Fibroblast of lung (primary cell): ENCODE measurements around the gene FCHO1. TPM values are rescaled to one million over a fixed set of nuclear protein-coding genes. Genes with fewer than 3 reads are reported as not detected.

Experiments used
- DNase-seq, 2 donors: peaks; one replicate each; pipeline versions ENCODE4 v3.0.0 to v3.0.0-alpha.2; 2010; ENCODE audit warnings: low read depth in 2 of 2
- H2AFZ ChIP-seq: 2 replicates; pipeline ENCODE4 v1.5.1; 2012; ENCODE audit warnings: low read length, control low read depth, inconsistent platforms
- H3K27ac ChIP-seq: 2 replicates; pipeline ENCODE4 v1.5.1; 2011; ENCODE audit warnings: low read length, control low read depth; ENCODE audit not compliant: insufficient read depth
- H3K27me3 ChIP-seq: 2 replicates; pipeline ENCODE4 v1.5.1; 2011; ENCODE audit warnings: mild to moderate bottlenecking, low read length; ENCODE audit not compliant: control insufficient read depth, insufficient read depth
- H3K36me3 ChIP-seq: 2 replicates; pipeline ENCODE4 v1.5.1; 2011; ENCODE audit warnings: low read length; ENCODE audit not compliant: control insufficient read depth, insufficient read depth
- H3K4me1 ChIP-seq: 2 replicates; pipeline ENCODE4 v1.5.1; 2011; ENCODE audit warnings: low read length; ENCODE audit not compliant: control insufficient read depth, insufficient read depth; ENCODE audit errors: extremely low read depth
- H3K4me2 ChIP-seq: 2 replicates; pipeline ENCODE4 v1.5.1; 2011; ENCODE audit warnings: low read length, control low read depth; ENCODE audit not compliant: insufficient read depth; ENCODE audit errors: extremely low read depth
- H3K4me3 ChIP-seq, 4 experiments: fragments of 200-600 bp in 1 of 4; sonication (generic) in 1 of 4; replicated peaks in 1 of 4; 2 replicates each; pipeline ENCODE4 v1.5.1; 2011 to 2016; ENCODE audit warnings: low read length in 4 of 4, low read depth in 3 of 4, mild to moderate bottlenecking in 3 of 4, control low read depth in 2 of 4, inconsistent platforms in 1 of 4, mixed read lengths in 1 of 4; ENCODE audit not compliant: insufficient read depth in 1 of 4; ENCODE audit errors: control extremely low read depth in 1 of 4
- H3K79me2 ChIP-seq: 2 replicates; pipeline ENCODE4 v1.5.1; 2012; ENCODE audit warnings: mild to moderate bottlenecking, low read length, inconsistent platforms; ENCODE audit not compliant: control insufficient read depth, insufficient read depth
- H3K9ac ChIP-seq: 2 replicates; pipeline ENCODE4 v1.5.1; 2011; ENCODE audit warnings: mild to moderate bottlenecking, low read length, control low read depth; ENCODE audit not compliant: insufficient read depth
- H3K9me3 ChIP-seq: 2 replicates; pipeline ENCODE4 v1.5.1; 2012; ENCODE audit warnings: low read depth, low read length; ENCODE audit not compliant: control insufficient read depth, insufficient read depth
- H4K20me1 ChIP-seq: 2 replicates; pipeline ENCODE4 v1.5.1; 2011; ENCODE audit warnings: low read length; ENCODE audit not compliant: control insufficient read depth, insufficient read depth; ENCODE audit errors: extremely low read depth
- EZH2 ChIP-seq: IDR thresholded peaks from 2 replicates; pipeline ENCODE4 v1.5.1; 2012; ENCODE audit warnings: low read length, control low read depth, mild to moderate bottlenecking; ENCODE audit errors: missing control alignments
- polyA plus RNA-seq, 2 donors: library from polyadenylated mRNA; depleted of rRNA in 1 of 2; stranded (reverse) in 1 of 2; unstranded in 1 of 2; fragments of >200 nt; gene quantifications; 2 replicates each; pipeline ENCODE4 v1.2.1, GENCODE V29; 2011 to 2012; ENCODE audit warnings: missing spikeins in 1 of 2
- total RNA-seq: library from RNA; depleted of rRNA; stranded (reverse); fragments of >200 nt; gene quantifications from 2 replicates; pipeline ENCODE4 v1.2.1, GENCODE V29; 2014
- TF ChIP-seq, protein P1 (sequence below), 2 donors: IDR thresholded peaks in 1 of 2; conservative IDR thresholded peaks in 1 of 2; 1 replicate in 1 of 2; 2 replicates in 1 of 2; pipeline ENCODE4 v1.5.1; 2011 to 2012; ENCODE audit warnings: low read length in 2 of 2, control low read depth in 1 of 2, inconsistent platforms in 1 of 2, low read depth in 1 of 2, mild to moderate bottlenecking in 1 of 2

FCHO1 gene
- total and polyA plus RNA-seq, 2 donors (not counting 1 experiment from before 2014, with no cell fraction given) = 0.07 to 0.33 TPM

DNA sequence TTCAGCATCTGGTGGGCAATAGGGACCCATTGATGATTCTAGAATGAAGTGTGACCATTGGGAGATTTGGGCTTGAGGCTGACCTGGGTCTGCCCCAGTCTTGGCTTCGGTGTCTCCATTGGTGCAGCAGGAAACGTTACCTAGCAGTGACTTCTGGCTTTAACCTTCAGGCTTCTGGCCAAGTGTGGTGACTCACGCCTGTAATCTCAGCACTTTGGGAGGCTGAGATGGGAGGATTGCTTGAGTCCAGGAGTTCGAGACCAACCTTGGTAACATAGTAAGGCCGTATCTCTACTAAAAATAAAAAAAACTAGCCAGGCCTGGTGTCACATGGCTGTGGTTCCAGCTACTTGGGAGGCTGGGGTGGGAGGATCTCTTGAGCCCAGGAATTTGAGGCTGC is 7.2 kb downstream of the FCHO1 start:
- no peaks in the 10 kb centered on the region for H3K36me3 ChIP-seq
- no peak overlapping the region for H2AFZ ChIP-seq
- no peak overlapping the region for H3K9ac ChIP-seq
- no peak overlapping the region for H3K27ac ChIP-seq
- DNase-seq = no peak
- no peak overlapping the region for H3K4me2 ChIP-seq
- no peak for TF ChIP-seq EZH2
- TF ChIP-seq, protein P1, sequence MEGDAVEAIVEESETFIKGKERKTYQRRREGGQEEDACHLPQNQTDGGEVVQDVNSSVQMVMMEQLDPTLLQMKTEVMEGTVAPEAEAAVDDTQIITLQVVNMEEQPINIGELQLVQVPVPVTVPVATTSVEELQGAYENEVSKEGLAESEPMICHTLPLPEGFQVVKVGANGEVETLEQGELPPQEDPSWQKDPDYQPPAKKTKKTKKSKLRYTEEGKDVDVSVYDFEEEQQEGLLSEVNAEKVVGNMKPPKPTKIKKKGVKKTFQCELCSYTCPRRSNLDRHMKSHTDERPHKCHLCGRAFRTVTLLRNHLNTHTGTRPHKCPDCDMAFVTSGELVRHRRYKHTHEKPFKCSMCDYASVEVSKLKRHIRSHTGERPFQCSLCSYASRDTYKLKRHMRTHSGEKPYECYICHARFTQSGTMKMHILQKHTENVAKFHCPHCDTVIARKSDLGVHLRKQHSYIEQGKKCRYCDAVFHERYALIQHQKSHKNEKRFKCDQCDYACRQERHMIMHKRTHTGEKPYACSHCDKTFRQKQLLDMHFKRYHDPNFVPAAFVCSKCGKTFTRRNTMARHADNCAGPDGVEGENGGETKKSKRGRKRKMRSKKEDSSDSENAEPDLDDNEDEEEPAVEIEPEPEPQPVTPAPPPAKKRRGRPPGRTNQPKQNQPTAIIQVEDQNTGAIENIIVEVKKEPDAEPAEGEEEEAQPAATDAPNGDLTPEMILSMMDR (conservative IDR thresholded peaks at IDR 0.05 in 1 of 2, IDR thresholded peaks at IDR 0.05 in 1 of 2; ENCODE audit: low read depth in 1 of 2, low read length in 2 of 2) = no peak
- no peaks in the 10 kb centered on the region for H3K27me3 ChIP-seq
- H3K4me3 ChIP-seq = no peak overlapping the region
- H4K20me1 ChIP-seq = no peaks in the 10 kb centered on the region
- H3K79me2 ChIP-seq = no peaks in the 10 kb centered on the region
- H3K4me1 ChIP-seq = no peaks in the 10 kb centered on the region
- H3K9me3 ChIP-seq = no peaks in the 10 kb centered on the region

DNA sequence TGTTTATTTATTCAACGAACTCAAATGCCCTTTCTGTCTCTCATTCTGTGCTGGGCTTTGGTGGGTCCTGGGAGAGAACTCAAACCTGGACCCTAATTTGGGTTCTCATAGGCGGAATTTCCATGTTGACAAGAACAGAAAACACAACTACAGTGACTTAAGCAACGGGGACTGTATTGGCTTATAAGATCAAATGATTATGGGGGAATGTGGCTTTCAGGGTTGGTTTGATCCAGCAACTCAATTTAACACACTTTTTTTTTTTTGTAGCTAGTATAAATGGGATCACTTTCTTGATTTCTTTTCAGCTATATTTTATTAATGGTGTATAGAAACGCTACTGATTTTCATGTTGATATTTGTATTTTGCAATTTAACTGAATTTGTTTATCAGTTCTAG is 9.9 kb downstream of the FCHO1 start:
- no peak for DNase-seq
- TF ChIP-seq, protein P1 (conservative IDR thresholded peaks at IDR 0.05 in 1 of 2, IDR thresholded peaks at IDR 0.05 in 1 of 2; ENCODE audit: low read depth in 1 of 2, low read length in 2 of 2) = no peak
- no peak for TF ChIP-seq EZH2
- H3K9me3 ChIP-seq = no peaks in the 10 kb centered on the region
- no peak overlapping the region for H2AFZ ChIP-seq
- no peak overlapping the region for H3K4me2 ChIP-seq
- no peak overlapping the region for H3K4me3 ChIP-seq
- H4K20me1 ChIP-seq = no peaks in the 10 kb centered on the region
- H3K9ac ChIP-seq = no peak overlapping the region
- no peak overlapping the region for H3K27ac ChIP-seq
- H3K36me3 ChIP-seq = no peaks in the 10 kb centered on the region
- H3K4me1 ChIP-seq = no peaks in the 10 kb centered on the region
- no peaks in the 10 kb centered on the region for H3K79me2 ChIP-seq
- no peaks in the 10 kb centered on the region for H3K27me3 ChIP-seq

DNA sequence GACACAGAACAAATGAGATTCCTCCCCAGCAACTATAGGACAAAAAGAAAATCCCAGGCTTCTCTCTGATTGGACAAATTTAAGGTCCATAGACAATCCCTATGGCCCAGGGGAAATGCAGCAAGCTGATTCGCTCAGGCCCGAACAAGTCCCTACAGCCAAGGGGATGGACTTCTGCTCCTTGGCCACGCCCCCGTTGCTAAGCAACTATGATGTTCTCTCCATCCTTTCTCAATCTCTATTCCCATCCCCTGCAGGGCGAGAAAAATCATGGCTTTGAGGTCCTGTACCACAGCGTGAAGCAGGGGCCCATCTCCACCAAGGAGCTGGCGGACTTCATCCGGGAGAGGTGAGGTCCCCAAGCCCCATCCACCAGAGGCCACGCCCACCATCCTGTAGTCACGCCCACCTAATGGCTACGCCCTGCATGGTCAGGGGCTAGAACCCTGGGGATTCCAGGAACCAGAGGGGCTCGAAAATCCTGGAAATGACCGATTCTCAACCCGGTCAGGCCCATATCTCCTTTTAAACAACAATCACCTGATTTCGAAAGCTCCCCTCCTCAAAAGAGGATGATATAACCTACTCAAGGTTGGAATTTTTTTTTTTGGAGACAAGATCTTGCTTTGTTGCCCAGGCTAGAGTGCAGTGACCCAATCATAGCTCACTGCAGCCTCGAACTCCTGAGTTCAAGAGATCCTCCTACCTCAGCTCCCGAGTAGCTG is 11.4 kb downstream of the FCHO1 start:
- Histone ChIP-seq H3K79me2 (no peaks in the 10 kb centered on the region), H3K4me3 (no peak overlapping the region), H3K4me2 (no peak overlapping the region), H4K20me1 (no peaks in the 10 kb centered on the region), H3K9ac (no peak overlapping the region), H3K9me3 (no peaks in the 10 kb centered on the region), H3K27ac (no peak overlapping the region), H2AFZ (no peak overlapping the region), H3K27me3 (no peaks in the 10 kb centered on the region), H3K4me1 (no peaks in the 10 kb centered on the region), H3K36me3 (no peaks in the 10 kb centered on the region)
- peak; percentile 54 to 83 for DNase-seq
- TF ChIP-seq, protein P1 (conservative IDR thresholded peaks at IDR 0.05 in 1 of 2, IDR thresholded peaks at IDR 0.05 in 1 of 2; ENCODE audit: low read depth in 1 of 2, low read length in 2 of 2) = no peak
- TF ChIP-seq EZH2 = no peak
